Panc1 (cell line): ENCODE measurements around the gene ABCC11. TPM values are rescaled to one million over a fixed set of nuclear protein-coding genes. Genes with fewer than 3 reads are reported as not detected.

Experiments
- ATAC-seq: fragments of 200-7000 bp; cut with Tn5 transposase; 2 replicates; pipeline ENCODE4 v1.9.1; 2020; ENCODE audit warnings: mild to moderate bottlenecking, moderate library complexity
- BruUV-seq: library from RNA; stranded (reverse); fragments of 400-500 nt; replicated peaks from 2 replicates; lab custom pipeline; 2021; lab: Mats Ljungman, UMichigan
- CTCF ChIA-PET: fragments of 300-600 bp; sonication (Branson Sonifier 250); formaldehyde crosslinking; loops from one replicate; lab custom pipeline; 2022; ENCODE audit warnings: antibody characterized with exemption; lab: Charles Lee
- POLR2A ChIA-PET: fragments of 300-600 bp; sonication (Branson Sonifier 250); formaldehyde crosslinking; loops from one replicate; lab custom pipeline; 2022; ENCODE audit warnings: antibody characterized with exemption; lab: Charles Lee
- DNase-seq: peaks from one replicate; pipeline ENCODE4 v3.0.0-alpha.2; 2010; ENCODE audit warnings: low read depth, low spot score
- H3K27ac ChIP-seq: 2 replicates; pipeline ENCODE4 v1.5.1; 2011; ENCODE audit warnings: mild to moderate bottlenecking, low read length, inconsistent platforms
- H3K27me3 ChIP-seq: fragments of 200-500 bp; sonication (Bioruptor generic); 2 replicates; pipeline ENCODE4 v1.6.0; 2014; ENCODE audit warnings: low read length, inconsistent platforms; ENCODE audit not compliant: control insufficient read depth, insufficient read depth
- H3K36me3 ChIP-seq: fragments of 200-500 bp; sonication (Bioruptor generic); 2 replicates; pipeline ENCODE4 v1.5.1; 2014; ENCODE audit warnings: inconsistent platforms, mild to moderate bottlenecking, low read length, moderate library complexity; ENCODE audit not compliant: control insufficient read depth, insufficient read depth
- H3K4me1 ChIP-seq: 2 replicates; pipeline ENCODE4 v1.5.1; 2011; ENCODE audit warnings: inconsistent platforms, mild to moderate bottlenecking, low read length, moderate library complexity; ENCODE audit not compliant: control insufficient read depth, insufficient read depth
- H3K4me3 ChIP-seq, 2 experiments: 2 replicates each; pipeline ENCODE4 v1.5.1; 2011 to 2012; ENCODE audit warnings: low read depth in 2 of 2, low read length in 2 of 2, mild to moderate bottlenecking in 2 of 2, inconsistent platforms in 1 of 2, moderate library complexity in 1 of 2
- H3K9me3 ChIP-seq: fragments of 200-500 bp; sonication (Bioruptor generic); 2 replicates; pipeline ENCODE4 v1.5.1; 2014; ENCODE audit warnings: low read depth, mild to moderate bottlenecking, inconsistent platforms, low read length, moderate library complexity; ENCODE audit not compliant: control insufficient read depth, insufficient read depth
- POLR2AphosphoS5 ChIP-seq: IDR thresholded peaks from 2 replicates; pipeline ENCODE4 v1.6.1; 2012; ENCODE audit warnings: mild to moderate bottlenecking, low read depth, low read length, moderate library complexity
- SIN3A ChIP-seq: IDR thresholded peaks from 2 replicates; pipeline ENCODE4 v1.6.1; 2012; ENCODE audit warnings: low read depth, mild to moderate bottlenecking, low read length, moderate library complexity, borderline replicate concordance; ENCODE audit not compliant: insufficient read depth
- TCF7L2 ChIP-seq: IDR thresholded peaks from 2 replicates; pipeline ENCODE4 v1.6.1; 2011; ENCODE audit warnings: mild to moderate bottlenecking, low read depth, low read length, inconsistent platforms
- in situ Hi-C: cut with HindIII; loops from 2 replicates; pipeline ENCODE4 v1.10.0; 2016; ENCODE audit warnings: low sequenced_read_pairs, low pct_unique_long_range_greater_than_20kb
- intact Hi-C: fragments of 100-400 bp; cut with micrococcal nuclease; formaldehyde crosslinking; loops from one replicate; pipeline ENCODE4 v1.10.0; 2022; ENCODE audit not compliant: unreplicated experiment
- total RNA-seq: library from RNA; stranded (reverse); gene quantifications from one replicate; pipeline ENCODE4 v1.2.1, GENCODE V29; 2021; ENCODE audit not compliant: unreplicated experiment
- TF ChIP-seq, protein P1 (sequence below), 2 experiments: IDR thresholded peaks; 2 replicates each; pipeline ENCODE4 v1.6.1; 2011 to 2012; ENCODE audit warnings: low read depth in 2 of 2, control low read depth in 1 of 2, low read length in 1 of 2, mild to moderate bottlenecking in 1 of 2, moderate library complexity in 1 of 2; ENCODE audit not compliant: insufficient read depth in 1 of 2
- TF ChIP-seq, protein P2 (sequence below): fragments of 450-650 bp; IDR thresholded peaks from 2 replicates; pipeline ENCODE4 v1.5.1; 2017; ENCODE audit warnings: mild to moderate bottlenecking

The ABCC11 gene
- total RNA-seq, 1 experiment from 2014 or later = not detected

- Histone ChIP-seq H3K36me3 (no peaks in the 10 kb centered on the region; the same call in 1 of the 2 replicates), H3K9me3 (no peaks in the 10 kb centered on the region), H3K27ac (no peak overlapping the region), H3K4me1 (no peaks in the 10 kb centered on the region), H3K27me3 (no peaks in the 10 kb centered on the region), H3K4me3 (no peak overlapping the region)
- BruUV-seq = no TSS peak
- intact Hi-C loops (no loop called here), in situ Hi-C loops (no loop called here)
- DNase-seq (no peak), ATAC-seq (no peak)
- ChIA-PET CTCF (no interaction called here), POLR2A (no interaction called here)
- TF ChIP-seq, protein P1, sequence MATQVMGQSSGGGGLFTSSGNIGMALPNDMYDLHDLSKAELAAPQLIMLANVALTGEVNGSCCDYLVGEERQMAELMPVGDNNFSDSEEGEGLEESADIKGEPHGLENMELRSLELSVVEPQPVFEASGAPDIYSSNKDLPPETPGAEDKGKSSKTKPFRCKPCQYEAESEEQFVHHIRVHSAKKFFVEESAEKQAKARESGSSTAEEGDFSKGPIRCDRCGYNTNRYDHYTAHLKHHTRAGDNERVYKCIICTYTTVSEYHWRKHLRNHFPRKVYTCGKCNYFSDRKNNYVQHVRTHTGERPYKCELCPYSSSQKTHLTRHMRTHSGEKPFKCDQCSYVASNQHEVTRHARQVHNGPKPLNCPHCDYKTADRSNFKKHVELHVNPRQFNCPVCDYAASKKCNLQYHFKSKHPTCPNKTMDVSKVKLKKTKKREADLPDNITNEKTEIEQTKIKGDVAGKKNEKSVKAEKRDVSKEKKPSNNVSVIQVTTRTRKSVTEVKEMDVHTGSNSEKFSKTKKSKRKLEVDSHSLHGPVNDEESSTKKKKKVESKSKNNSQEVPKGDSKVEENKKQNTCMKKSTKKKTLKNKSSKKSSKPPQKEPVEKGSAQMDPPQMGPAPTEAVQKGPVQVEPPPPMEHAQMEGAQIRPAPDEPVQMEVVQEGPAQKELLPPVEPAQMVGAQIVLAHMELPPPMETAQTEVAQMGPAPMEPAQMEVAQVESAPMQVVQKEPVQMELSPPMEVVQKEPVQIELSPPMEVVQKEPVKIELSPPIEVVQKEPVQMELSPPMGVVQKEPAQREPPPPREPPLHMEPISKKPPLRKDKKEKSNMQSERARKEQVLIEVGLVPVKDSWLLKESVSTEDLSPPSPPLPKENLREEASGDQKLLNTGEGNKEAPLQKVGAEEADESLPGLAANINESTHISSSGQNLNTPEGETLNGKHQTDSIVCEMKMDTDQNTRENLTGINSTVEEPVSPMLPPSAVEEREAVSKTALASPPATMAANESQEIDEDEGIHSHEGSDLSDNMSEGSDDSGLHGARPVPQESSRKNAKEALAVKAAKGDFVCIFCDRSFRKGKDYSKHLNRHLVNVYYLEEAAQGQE (IDR thresholded peaks at IDR 0.05; ENCODE audit: insufficient read depth in 1 of 2, low read depth in 2 of 2, low read length in 1 of 2) = no peak
- TF ChIP-seq POLR2AphosphoS5 (no peak), SIN3A (no peak), TCF7L2 (no peak)
- TF ChIP-seq, protein P2, sequence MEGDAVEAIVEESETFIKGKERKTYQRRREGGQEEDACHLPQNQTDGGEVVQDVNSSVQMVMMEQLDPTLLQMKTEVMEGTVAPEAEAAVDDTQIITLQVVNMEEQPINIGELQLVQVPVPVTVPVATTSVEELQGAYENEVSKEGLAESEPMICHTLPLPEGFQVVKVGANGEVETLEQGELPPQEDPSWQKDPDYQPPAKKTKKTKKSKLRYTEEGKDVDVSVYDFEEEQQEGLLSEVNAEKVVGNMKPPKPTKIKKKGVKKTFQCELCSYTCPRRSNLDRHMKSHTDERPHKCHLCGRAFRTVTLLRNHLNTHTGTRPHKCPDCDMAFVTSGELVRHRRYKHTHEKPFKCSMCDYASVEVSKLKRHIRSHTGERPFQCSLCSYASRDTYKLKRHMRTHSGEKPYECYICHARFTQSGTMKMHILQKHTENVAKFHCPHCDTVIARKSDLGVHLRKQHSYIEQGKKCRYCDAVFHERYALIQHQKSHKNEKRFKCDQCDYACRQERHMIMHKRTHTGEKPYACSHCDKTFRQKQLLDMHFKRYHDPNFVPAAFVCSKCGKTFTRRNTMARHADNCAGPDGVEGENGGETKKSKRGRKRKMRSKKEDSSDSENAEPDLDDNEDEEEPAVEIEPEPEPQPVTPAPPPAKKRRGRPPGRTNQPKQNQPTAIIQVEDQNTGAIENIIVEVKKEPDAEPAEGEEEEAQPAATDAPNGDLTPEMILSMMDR = no peak
Observed at GRCh38 chr16:48276102-48276501, 28.8 kb upstream of the ABCC11 start.

- Histone ChIP-seq H3K4me3 (no peak overlapping the region), H3K4me1 (no peaks in the 10 kb centered on the region), H3K36me3 (peaks cover 5% of the 10 kb centered on the region), H3K9me3 (no peaks in the 10 kb centered on the region), H3K27me3 (no peaks in the 10 kb centered on the region), H3K27ac (no peak overlapping the region)
- TF ChIP-seq POLR2AphosphoS5 = no peak
- TF ChIP-seq SIN3A = no peak
- no peak for TF ChIP-seq TCF7L2
- DNase-seq (no peak), ATAC-seq (no peak)
- ChIA-PET POLR2A (no interaction called here), CTCF (no interaction called here)
- BruUV-seq = no TSS peak
- in situ Hi-C loops (no loop called here), intact Hi-C loops (no loop called here)
Observed at GRCh38 chr16:48274476-48274875, 27.1 kb upstream of the ABCC11 start.

GRCh38 chr16:48272837-48273421 is 25.6 kb upstream of the ABCC11 start:
- no peaks in the 10 kb centered on the region for H3K27me3 ChIP-seq
- DNase-seq (no peak), ATAC-seq (no peak)
- no peak overlapping the region for H3K4me3 ChIP-seq
- no TSS peak for BruUV-seq
- ChIA-PET CTCF (no interaction called here), POLR2A (no interaction called here)
- in situ Hi-C loops (no loop called here), intact Hi-C loops (no loop called here)
- H3K36me3 ChIP-seq = peaks cover 5% of the 10 kb centered on the region
- TF ChIP-seq POLR2AphosphoS5 (no peak), SIN3A (no peak)
- TF ChIP-seq, protein P1 (IDR thresholded peaks at IDR 0.05; ENCODE audit: insufficient read depth in 1 of 2, low read depth in 2 of 2, low read length in 1 of 2) = no peak
- no peaks in the 10 kb centered on the region for H3K4me1 ChIP-seq
- no peak overlapping the region for H3K27ac ChIP-seq
- H3K9me3 ChIP-seq = no peaks in the 10 kb centered on the region
